ENCODE data around the gene HM13.

GRCh38 chr20:31597481-31597855 lies 83.2 kb downstream of the HM13 start:
- TF ChIP-seq, protein P1, sequence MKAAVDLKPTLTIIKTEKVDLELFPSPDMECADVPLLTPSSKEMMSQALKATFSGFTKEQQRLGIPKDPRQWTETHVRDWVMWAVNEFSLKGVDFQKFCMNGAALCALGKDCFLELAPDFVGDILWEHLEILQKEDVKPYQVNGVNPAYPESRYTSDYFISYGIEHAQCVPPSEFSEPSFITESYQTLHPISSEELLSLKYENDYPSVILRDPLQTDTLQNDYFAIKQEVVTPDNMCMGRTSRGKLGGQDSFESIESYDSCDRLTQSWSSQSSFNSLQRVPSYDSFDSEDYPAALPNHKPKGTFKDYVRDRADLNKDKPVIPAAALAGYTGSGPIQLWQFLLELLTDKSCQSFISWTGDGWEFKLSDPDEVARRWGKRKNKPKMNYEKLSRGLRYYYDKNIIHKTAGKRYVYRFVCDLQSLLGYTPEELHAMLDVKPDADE (IDR thresholded peaks at IDR 0.05), result no peak
- TF ChIP-seq, protein P2, sequence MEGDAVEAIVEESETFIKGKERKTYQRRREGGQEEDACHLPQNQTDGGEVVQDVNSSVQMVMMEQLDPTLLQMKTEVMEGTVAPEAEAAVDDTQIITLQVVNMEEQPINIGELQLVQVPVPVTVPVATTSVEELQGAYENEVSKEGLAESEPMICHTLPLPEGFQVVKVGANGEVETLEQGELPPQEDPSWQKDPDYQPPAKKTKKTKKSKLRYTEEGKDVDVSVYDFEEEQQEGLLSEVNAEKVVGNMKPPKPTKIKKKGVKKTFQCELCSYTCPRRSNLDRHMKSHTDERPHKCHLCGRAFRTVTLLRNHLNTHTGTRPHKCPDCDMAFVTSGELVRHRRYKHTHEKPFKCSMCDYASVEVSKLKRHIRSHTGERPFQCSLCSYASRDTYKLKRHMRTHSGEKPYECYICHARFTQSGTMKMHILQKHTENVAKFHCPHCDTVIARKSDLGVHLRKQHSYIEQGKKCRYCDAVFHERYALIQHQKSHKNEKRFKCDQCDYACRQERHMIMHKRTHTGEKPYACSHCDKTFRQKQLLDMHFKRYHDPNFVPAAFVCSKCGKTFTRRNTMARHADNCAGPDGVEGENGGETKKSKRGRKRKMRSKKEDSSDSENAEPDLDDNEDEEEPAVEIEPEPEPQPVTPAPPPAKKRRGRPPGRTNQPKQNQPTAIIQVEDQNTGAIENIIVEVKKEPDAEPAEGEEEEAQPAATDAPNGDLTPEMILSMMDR (conservative IDR thresholded peaks at IDR 0.05; ENCODE audit: low read depth in 2 of 2), result no peak
- TF ChIP-seq EZH2 (IDR thresholded peaks at IDR 0.05; ENCODE audit: low read depth, unreplicated experiment), result no peak
- TF ChIP-seq EZH2phosphoT487 (IDR thresholded peaks at IDR 0.05; ENCODE audit: unreplicated experiment), result no peak
- TF ChIP-seq POLR2AphosphoS5 (IDR thresholded peaks at IDR 0.05; ENCODE audit: low read depth), result no peak
- TF ChIP-seq, protein P3, sequence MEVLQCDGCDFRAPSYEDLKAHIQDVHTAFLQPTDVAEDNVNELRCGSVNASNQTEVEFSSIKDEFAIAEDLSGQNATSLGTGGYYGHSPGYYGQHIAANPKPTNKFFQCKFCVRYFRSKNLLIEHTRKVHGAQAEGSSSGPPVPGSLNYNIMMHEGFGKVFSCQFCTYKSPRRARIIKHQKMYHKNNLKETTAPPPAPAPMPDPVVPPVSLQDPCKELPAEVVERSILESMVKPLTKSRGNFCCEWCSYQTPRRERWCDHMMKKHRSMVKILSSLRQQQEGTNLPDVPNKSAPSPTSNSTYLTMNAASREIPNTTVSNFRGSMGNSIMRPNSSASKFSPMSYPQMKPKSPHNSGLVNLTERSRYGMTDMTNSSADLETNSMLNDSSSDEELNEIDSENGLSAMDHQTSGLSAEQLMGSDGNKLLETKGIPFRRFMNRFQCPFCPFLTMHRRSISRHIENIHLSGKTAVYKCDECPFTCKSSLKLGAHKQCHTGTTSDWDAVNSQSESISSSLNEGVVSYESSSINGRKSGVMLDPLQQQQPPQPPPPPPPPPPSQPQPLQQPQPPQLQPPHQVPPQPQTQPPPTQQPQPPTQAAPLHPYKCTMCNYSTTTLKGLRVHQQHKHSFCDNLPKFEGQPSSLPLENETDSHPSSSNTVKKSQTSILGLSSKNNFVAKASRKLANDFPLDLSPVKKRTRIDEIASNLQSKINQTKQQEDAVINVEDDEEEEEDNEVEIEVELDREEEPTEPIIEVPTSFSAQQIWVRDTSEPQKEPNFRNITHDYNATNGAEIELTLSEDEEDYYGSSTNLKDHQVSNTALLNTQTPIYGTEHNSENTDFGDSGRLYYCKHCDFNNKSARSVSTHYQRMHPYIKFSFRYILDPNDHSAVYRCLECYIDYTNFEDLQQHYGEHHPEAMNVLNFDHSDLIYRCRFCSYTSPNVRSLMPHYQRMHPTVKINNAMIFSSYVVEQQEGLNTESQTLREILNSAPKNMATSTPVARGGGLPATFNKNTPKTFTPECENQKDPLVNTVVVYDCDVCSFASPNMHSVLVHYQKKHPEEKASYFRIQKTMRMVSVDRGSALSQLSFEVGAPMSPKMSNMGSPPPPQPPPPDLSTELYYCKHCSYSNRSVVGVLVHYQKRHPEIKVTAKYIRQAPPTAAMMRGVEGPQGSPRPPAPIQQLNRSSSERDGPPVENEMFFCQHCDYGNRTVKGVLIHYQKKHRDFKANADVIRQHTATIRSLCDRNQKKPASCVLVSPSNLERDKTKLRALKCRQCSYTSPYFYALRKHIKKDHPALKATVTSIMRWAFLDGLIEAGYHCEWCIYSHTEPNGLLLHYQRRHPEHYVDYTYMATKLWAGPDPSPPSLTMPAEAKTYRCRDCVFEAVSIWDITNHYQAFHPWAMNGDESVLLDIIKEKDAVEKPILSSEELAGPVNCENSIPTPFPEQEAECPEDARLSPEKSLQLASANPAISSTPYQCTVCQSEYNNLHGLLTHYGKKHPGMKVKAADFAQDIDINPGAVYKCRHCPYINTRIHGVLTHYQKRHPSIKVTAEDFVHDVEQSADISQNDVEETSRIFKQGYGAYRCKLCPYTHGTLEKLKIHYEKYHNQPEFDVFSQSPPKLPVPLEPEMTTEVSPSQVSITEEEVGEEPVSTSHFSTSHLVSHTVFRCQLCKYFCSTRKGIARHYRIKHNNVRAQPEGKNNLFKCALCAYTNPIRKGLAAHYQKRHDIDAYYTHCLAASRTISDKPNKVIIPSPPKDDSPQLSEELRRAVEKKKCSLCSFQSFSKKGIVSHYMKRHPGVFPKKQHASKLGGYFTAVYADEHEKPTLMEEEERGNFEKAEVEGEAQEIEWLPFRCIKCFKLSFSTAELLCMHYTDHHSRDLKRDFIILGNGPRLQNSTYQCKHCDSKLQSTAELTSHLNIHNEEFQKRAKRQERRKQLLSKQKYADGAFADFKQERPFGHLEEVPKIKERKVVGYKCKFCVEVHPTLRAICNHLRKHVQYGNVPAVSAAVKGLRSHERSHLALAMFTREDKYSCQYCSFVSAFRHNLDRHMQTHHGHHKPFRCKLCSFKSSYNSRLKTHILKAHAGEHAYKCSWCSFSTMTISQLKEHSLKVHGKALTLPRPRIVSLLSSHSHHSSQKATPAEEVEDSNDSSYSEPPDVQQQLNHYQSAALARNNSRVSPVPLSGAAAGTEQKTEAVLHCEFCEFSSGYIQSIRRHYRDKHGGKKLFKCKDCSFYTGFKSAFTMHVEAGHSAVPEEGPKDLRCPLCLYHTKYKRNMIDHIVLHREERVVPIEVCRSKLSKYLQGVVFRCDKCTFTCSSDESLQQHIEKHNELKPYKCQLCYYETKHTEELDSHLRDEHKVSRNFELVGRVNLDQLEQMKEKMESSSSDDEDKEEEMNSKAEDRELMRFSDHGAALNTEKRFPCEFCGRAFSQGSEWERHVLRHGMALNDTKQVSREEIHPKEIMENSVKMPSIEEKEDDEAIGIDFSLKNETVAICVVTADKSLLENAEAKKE (CRISPR knock-in tag; IDR thresholded peaks at IDR 0.05), result no peak
- TF ChIP-seq, protein P4, sequence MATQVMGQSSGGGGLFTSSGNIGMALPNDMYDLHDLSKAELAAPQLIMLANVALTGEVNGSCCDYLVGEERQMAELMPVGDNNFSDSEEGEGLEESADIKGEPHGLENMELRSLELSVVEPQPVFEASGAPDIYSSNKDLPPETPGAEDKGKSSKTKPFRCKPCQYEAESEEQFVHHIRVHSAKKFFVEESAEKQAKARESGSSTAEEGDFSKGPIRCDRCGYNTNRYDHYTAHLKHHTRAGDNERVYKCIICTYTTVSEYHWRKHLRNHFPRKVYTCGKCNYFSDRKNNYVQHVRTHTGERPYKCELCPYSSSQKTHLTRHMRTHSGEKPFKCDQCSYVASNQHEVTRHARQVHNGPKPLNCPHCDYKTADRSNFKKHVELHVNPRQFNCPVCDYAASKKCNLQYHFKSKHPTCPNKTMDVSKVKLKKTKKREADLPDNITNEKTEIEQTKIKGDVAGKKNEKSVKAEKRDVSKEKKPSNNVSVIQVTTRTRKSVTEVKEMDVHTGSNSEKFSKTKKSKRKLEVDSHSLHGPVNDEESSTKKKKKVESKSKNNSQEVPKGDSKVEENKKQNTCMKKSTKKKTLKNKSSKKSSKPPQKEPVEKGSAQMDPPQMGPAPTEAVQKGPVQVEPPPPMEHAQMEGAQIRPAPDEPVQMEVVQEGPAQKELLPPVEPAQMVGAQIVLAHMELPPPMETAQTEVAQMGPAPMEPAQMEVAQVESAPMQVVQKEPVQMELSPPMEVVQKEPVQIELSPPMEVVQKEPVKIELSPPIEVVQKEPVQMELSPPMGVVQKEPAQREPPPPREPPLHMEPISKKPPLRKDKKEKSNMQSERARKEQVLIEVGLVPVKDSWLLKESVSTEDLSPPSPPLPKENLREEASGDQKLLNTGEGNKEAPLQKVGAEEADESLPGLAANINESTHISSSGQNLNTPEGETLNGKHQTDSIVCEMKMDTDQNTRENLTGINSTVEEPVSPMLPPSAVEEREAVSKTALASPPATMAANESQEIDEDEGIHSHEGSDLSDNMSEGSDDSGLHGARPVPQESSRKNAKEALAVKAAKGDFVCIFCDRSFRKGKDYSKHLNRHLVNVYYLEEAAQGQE (IDR thresholded peaks at IDR 0.05; ENCODE audit: unreplicated experiment), result no peak
- no peak for TF ChIP-seq JUNB (IDR thresholded peaks at IDR 0.05; ENCODE audit: unreplicated experiment)
- TF ChIP-seq CREB1 (CRISPR knock-in tag; IDR thresholded peaks at IDR 0.05; ENCODE audit: low read depth), result no peak
- TF ChIP-seq STAT1 (IDR thresholded peaks at IDR 0.05; ENCODE audit: unreplicated experiment), result no peak
- TF ChIP-seq ZNF331 (CRISPR knock-in tag; IDR thresholded peaks at IDR 0.05; ENCODE audit: low read depth), result no peak
- no peak for TF ChIP-seq ZNF114 (CRISPR knock-in tag; IDR thresholded peaks at IDR 0.05)

Measured in GM23338 (cell line).